Tibial nerve (tissue), 4 donors: ENCODE data around the gene AKAP8L.

Experiments used
- CTCF ChIP-seq, 5 experiments: fragments of 200-600 bp in 3 of 5; fragments of 450-650 bp in 2 of 5; sonication (generic) in 3 of 5; IDR thresholded peaks; one replicate each; pipeline ENCODE4 v1.5.1; 2016 to 2019; ENCODE audit warnings: antibody characterized with exemption in 5 of 5, mild to moderate bottlenecking in 3 of 5, moderate library complexity in 2 of 5
- EP300 ChIP-seq, 2 donors: sonication (generic); formaldehyde crosslinking; IDR thresholded peaks; one replicate each; pipeline ENCODE4 v1.6.1; 2017; ENCODE audit warnings: antibody characterized with exemption in 2 of 2, mild to moderate bottlenecking in 1 of 2
- POLR2A ChIP-seq, 2 donors: fragments of 450-650 bp; IDR thresholded peaks; one replicate each; pipeline ENCODE4 v1.6.1; 2017; ENCODE audit warnings: antibody characterized with exemption in 2 of 2, mild to moderate bottlenecking in 2 of 2, moderate library complexity in 2 of 2

DNA sequence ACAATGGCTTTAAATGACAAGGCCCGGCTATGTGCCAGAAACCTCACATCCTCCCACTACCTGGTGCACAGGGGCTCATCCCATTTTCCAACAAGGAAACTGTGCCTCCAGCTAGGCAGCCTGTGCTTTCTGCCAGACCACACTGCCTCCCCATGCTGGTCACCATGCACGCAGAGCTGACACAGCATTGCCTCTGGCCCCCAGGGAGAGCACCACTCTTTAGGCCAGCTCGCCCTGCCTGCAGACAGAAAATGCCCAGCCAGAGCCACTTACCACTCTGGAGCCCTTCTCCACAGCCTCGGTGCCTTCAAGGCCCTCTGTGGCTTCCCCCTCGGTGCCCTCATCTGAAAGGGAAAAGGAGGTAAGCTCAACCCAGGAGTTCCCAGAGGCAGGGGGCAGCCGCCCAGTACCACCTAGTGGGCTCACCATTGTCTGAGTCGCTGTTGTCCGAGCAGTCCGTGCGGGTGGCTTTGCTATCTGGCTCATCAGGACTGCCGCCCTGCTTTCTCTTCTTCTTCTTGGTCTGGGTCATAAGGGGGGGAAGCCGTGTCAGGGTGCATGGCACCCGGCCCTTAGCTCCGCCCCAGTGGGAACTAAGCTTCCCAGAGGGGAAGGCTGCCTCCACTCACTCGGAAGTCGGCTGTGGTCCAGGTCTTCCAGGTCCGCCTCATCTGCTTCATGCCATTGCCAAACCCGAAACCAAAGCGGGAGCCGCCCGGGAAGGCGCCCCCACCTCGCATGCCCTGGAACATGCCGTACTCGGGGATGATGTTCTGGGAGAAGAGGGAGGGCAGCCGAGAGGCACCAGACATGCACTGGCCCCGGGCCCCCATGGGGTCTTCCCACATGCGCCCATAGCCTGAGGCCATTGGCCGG, 18.0 kb downstream of the AKAP8L start:
- TF ChIP-seq CTCF (IDR thresholded peaks at IDR 0.05), result no peak
- no peak for TF ChIP-seq POLR2A (IDR thresholded peaks at IDR 0.05)
- peak in 1 of 2 donors; percentile 45 for TF ChIP-seq EP300 (IDR thresholded peaks at IDR 0.05)
